WTC11 (cell line): ENCODE results near the gene RBM7. TPM values are rescaled to one million over a fixed set of nuclear protein-coding genes. Genes with fewer than 3 reads are reported as not detected.

Experiments
- AR ChIP-seq: fragments of 250-450 bp; sonication (Bioruptor Pico); IDR thresholded peaks from 2 replicates; pipeline ENCODE4 v1.9.0; 2021; ENCODE audit warnings: mild to moderate bottlenecking
- ATF1 ChIP-seq: sonication (generic); formaldehyde crosslinking; IDR thresholded peaks from 2 replicates; pipeline ENCODE4 v1.8.1; 2023; ENCODE audit warnings: mild to moderate bottlenecking, moderate library complexity, missing genetic modification reagents
- ATF2 ChIP-seq: sonication (generic); formaldehyde crosslinking; IDR thresholded peaks from 2 replicates; pipeline ENCODE4 v1.8.1; 2022; ENCODE audit warnings: low read depth, missing genetic modification reagents, borderline replicate concordance
- CREB1 ChIP-seq: sonication (generic); formaldehyde crosslinking; IDR thresholded peaks from 2 replicates; pipeline ENCODE4 v1.8.0; 2023; ENCODE audit warnings: mild to moderate bottlenecking, missing genetic modification reagents
- CREM ChIP-seq: sonication (generic); formaldehyde crosslinking; IDR thresholded peaks from 2 replicates; pipeline ENCODE4 v1.8.1; 2022; ENCODE audit warnings: mild to moderate bottlenecking, missing genetic modification reagents, moderate library complexity
- E2F4 ChIP-seq: sonication (generic); formaldehyde crosslinking; IDR thresholded peaks from 2 replicates; pipeline ENCODE4 v1.8.1; 2022; ENCODE audit warnings: low read depth, mild to moderate bottlenecking, moderate library complexity, missing genetic modification reagents, borderline replicate concordance
- ERG ChIP-seq: fragments of 250-450 bp; sonication (Bioruptor Pico); IDR thresholded peaks from 2 replicates; pipeline ENCODE4 v1.8.0; 2021; ENCODE audit warnings: mild to moderate bottlenecking
- IRF1 ChIP-seq: sonication (generic); formaldehyde crosslinking; IDR thresholded peaks from 2 replicates; pipeline ENCODE4 v1.8.0; 2023; ENCODE audit warnings: missing genetic modification reagents
- IRF2 ChIP-seq: sonication (generic); formaldehyde crosslinking; IDR thresholded peaks from 2 replicates; pipeline ENCODE4 v1.8.0; 2022; ENCODE audit warnings: low read depth, missing genetic modification reagents, borderline replicate concordance
- MAX ChIP-seq: sonication (generic); formaldehyde crosslinking; IDR thresholded peaks from 2 replicates; pipeline ENCODE4 v1.8.0; 2022; ENCODE audit warnings: mild to moderate bottlenecking, missing genetic modification reagents
- NFYB ChIP-seq: sonication (generic); formaldehyde crosslinking; conservative IDR thresholded peaks from 2 replicates; pipeline ENCODE4 v1.8.0; 2022; ENCODE audit warnings: low read depth, missing genetic modification reagents
- RORB ChIP-seq: fragments of 250-450 bp; sonication (Bioruptor Pico); IDR thresholded peaks from 2 replicates; pipeline ENCODE4 v1.9.0; 2021; ENCODE audit warnings: mild to moderate bottlenecking
- SMAD4 ChIP-seq: sonication (generic); formaldehyde crosslinking; IDR thresholded peaks from 2 replicates; pipeline ENCODE4 v1.8.0; 2022; ENCODE audit warnings: mild to moderate bottlenecking, missing genetic modification reagents
- ZNF121 ChIP-seq: sonication (generic); formaldehyde crosslinking; IDR thresholded peaks from 2 replicates; pipeline ENCODE4 v1.8.0; 2023; ENCODE audit warnings: missing genetic modification reagents
- ZNF138 ChIP-seq: sonication (generic); formaldehyde crosslinking; conservative IDR thresholded peaks from 2 replicates; pipeline ENCODE4 v1.8.1; 2022; ENCODE audit warnings: mild to moderate bottlenecking, moderate library complexity, missing genetic modification reagents
- ZNF232 ChIP-seq: sonication (generic); formaldehyde crosslinking; IDR thresholded peaks from 2 replicates; pipeline ENCODE4 v1.8.0; 2022; ENCODE audit warnings: mild to moderate bottlenecking, missing genetic modification reagents
- ZNF317 ChIP-seq: sonication (generic); formaldehyde crosslinking; IDR thresholded peaks from 2 replicates; pipeline ENCODE4 v1.8.1; 2023; ENCODE audit warnings: low read depth, mild to moderate bottlenecking, moderate library complexity, missing genetic modification reagents, borderline replicate concordance
- ZNF416 ChIP-seq: fragments of 250-450 bp; sonication (Bioruptor Pico); IDR thresholded peaks from 2 replicates; pipeline ENCODE4 v1.9.0; 2021; ENCODE audit warnings: mild to moderate bottlenecking, inconsistent platforms
- total RNA-seq: library from RNA; stranded (reverse); gene quantifications from 3 replicates; pipeline ENCODE4 v1.2.3, GENCODE V29; 2021
- TF ChIP-seq, protein P1 (sequence below): sonication (generic); formaldehyde crosslinking; IDR thresholded peaks from 2 replicates; pipeline ENCODE4 v1.8.1; 2023; ENCODE audit warnings: mild to moderate bottlenecking, missing genetic modification reagents, moderate library complexity
- TF ChIP-seq, protein P2 (sequence below): fragments of 250-450 bp; sonication (Bioruptor Pico); IDR thresholded peaks from 2 replicates; pipeline ENCODE4 v1.9.0; 2021; ENCODE audit warnings: moderate library complexity, mild to moderate bottlenecking, inconsistent platforms, borderline replicate concordance
- TF ChIP-seq, protein P3 (sequence below): fragments of 250-450 bp; sonication (Bioruptor Pico); conservative IDR thresholded peaks from 2 replicates; pipeline ENCODE4 v1.9.0; 2021; ENCODE audit warnings: mild to moderate bottlenecking
- TF ChIP-seq, protein P4 (sequence below): sonication (generic); formaldehyde crosslinking; IDR thresholded peaks from 2 replicates; pipeline ENCODE4 v1.8.0; 2023; ENCODE audit warnings: mild to moderate bottlenecking, missing genetic modification reagents

RBM7 gene
- total RNA-seq, 1 experiment from 2014 or later, result 38.1 TPM

- TF ChIP-seq, protein P1, sequence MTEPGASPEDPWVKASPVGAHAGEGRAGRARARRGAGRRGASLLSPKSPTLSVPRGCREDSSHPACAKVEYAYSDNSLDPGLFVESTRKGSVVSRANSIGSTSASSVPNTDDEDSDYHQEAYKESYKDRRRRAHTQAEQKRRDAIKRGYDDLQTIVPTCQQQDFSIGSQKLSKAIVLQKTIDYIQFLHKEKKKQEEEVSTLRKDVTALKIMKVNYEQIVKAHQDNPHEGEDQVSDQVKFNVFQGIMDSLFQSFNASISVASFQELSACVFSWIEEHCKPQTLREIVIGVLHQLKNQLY (CRISPR knock-in tag), result no peak
- TF ChIP-seq, protein P2, sequence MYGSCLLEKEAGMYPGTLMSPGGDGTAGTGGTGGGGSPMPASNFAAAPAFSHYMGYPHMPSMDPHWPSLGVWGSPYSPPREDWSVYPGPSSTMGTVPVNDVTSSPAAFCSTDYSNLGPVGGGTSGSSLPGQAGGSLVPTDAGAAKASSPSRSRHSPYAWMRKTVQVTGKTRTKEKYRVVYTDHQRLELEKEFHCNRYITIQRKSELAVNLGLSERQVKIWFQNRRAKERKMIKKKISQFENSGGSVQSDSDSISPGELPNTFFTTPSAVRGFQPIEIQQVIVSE (CRISPR knock-in tag), result no peak
- TF ChIP-seq, protein P3, sequence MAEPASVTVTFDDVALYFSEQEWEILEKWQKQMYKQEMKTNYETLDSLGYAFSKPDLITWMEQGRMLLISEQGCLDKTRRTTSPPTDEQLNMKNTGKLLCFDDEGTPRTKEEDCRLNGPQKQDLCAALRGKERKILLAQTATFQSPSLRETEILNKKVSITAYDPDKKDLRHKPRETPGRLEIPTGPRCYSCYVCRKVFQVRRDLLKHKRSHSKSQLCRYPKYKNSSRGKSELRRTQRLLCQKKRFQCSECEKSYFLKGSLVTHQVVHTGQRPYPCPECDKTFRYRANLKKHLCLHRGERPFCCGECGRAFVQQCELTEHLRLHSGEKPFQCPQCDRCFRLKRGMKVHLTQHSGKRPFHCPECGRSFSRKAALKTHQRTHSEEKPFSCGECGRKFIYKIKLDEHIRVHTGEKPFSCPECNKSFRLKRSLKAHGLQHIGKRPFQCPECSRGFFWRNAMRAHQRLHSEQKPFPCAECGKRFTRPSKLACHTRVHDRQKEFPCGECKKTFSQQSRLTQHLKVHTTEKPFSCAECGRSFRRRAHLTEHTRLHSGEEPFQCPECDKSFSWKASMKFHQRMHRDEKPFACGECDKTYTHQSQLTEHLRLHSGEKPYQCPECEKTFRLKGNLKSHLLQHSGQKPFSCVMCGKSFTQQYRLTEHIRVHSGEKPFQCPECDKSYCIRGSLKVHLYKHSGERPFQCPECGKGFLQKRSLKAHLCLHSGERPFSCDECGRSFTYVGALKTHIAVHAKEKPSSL (CRISPR knock-in tag), result no peak
- TF ChIP-seq AR (no peak), ZNF416 (CRISPR knock-in tag) (no peak), ERG (CRISPR knock-in tag) (no peak), CREB1 (CRISPR knock-in tag) (0 out of 2 replicates have a peak, but pooled peaks have one; percentile 74), RORB (CRISPR knock-in tag) (no peak), MAX (CRISPR knock-in tag) (no peak), ATF1 (CRISPR knock-in tag) (no peak), IRF2 (CRISPR knock-in tag) (no peak), SMAD4 (CRISPR knock-in tag) (no peak), ZNF232 (CRISPR knock-in tag) (0 out of 2 replicates have a peak, but pooled peaks have one; percentile 62), ZNF317 (CRISPR knock-in tag) (no peak), ZNF138 (CRISPR knock-in tag) (no peak), E2F4 (CRISPR knock-in tag) (no peak), NFYB (CRISPR knock-in tag) (no peak), ATF2 (CRISPR knock-in tag) (no peak), CREM (CRISPR knock-in tag) (no peak), ZNF121 (CRISPR knock-in tag) (peak; percentile 60; the same call in 1 of the 2 replicates), IRF1 (CRISPR knock-in tag) (peak; percentile 74; the same call in 1 of the 2 replicates)
- TF ChIP-seq, protein P4, sequence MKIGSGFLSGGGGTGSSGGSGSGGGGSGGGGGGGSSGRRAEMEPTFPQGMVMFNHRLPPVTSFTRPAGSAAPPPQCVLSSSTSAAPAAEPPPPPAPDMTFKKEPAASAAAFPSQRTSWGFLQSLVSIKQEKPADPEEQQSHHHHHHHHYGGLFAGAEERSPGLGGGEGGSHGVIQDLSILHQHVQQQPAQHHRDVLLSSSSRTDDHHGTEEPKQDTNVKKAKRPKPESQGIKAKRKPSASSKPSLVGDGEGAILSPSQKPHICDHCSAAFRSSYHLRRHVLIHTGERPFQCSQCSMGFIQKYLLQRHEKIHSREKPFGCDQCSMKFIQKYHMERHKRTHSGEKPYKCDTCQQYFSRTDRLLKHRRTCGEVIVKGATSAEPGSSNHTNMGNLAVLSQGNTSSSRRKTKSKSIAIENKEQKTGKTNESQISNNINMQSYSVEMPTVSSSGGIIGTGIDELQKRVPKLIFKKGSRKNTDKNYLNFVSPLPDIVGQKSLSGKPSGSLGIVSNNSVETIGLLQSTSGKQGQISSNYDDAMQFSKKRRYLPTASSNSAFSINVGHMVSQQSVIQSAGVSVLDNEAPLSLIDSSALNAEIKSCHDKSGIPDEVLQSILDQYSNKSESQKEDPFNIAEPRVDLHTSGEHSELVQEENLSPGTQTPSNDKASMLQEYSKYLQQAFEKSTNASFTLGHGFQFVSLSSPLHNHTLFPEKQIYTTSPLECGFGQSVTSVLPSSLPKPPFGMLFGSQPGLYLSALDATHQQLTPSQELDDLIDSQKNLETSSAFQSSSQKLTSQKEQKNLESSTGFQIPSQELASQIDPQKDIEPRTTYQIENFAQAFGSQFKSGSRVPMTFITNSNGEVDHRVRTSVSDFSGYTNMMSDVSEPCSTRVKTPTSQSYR (CRISPR knock-in tag), result 0 out of 2 replicates have a peak, but pooled peaks have one; percentile 22
Observed at GRCh38 chr11:114399490-114400215, 813 bp upstream of the RBM7 start (continued).
